SK-N-SH (cell line): Measurements from ENCODE around the gene ZMYND8. TPM values are rescaled to one million over a fixed set of nuclear protein-coding genes. Genes with fewer than 3 reads are reported as not detected.

Source experiments
- CTCF ChIA-PET: fragments of 300-600, 350-600 bp; formaldehyde crosslinking; extraction: SDS; loops from one replicate; lab custom pipeline; 2021; lab: Yijun Ruan, JAX
- POLR2A ChIA-PET: fragments of 350-600 bp; sonication (Branson Sonifier 250); formaldehyde crosslinking; extraction: SDS; loops from one replicate; lab custom pipeline; 2020; ENCODE audit warnings: antibody characterized with exemption, inconsistent platforms; lab: Yijun Ruan, JAX
- DNase-seq: peaks from one replicate; pipeline ENCODE4 v3.0.0; 2012
- H2AFZ ChIP-seq: fragments of 200-600 bp; sonication (generic); 2 replicates; pipeline ENCODE4 v1.8.1; 2016; ENCODE audit warnings: antibody characterized with exemption, mild to moderate bottlenecking, low read depth
- H3F3A ChIP-seq: fragments of 200-600 bp; sonication (generic); replicated peaks from 2 replicates; pipeline ENCODE3; 2016; ENCODE audit warnings: antibody characterized with exemption, mild to moderate bottlenecking; ENCODE audit not compliant: insufficient read depth
- H3K27ac ChIP-seq, 2 experiments: fragments of 200-500 bp in 1 of 2; fragments of 200-600 bp in 1 of 2; sonication (Bioruptor generic) in 1 of 2; sonication (generic), shearing (Covaris generic) in 1 of 2; 2 replicates each; pipeline versions ENCODE4 v1.5.1 to v1.6.1; 2014 to 2016; ENCODE audit warnings: low read depth in 2 of 2, inconsistent platforms in 1 of 2, low read length in 1 of 2, mild to moderate bottlenecking in 1 of 2, mixed read lengths in 1 of 2
- H3K27me3 ChIP-seq: fragments of 200-600 bp; sonication (generic), shearing (Covaris generic); 2 replicates; pipeline ENCODE4 v1.6.1; 2016; ENCODE audit warnings: mixed run types; ENCODE audit not compliant: insufficient read depth
- H3K36me3 ChIP-seq, 2 experiments: fragments of 200-500 bp in 1 of 2; fragments of 200-600 bp in 1 of 2; sonication (Bioruptor generic) in 1 of 2; sonication (generic) in 1 of 2; replicated peaks in 1 of 2; 2 replicates each; pipeline versions ENCODE3 to v1.5.1; 2014 to 2016; ENCODE audit warnings: low read length in 1 of 2, mild to moderate bottlenecking in 1 of 2; ENCODE audit not compliant: insufficient read depth in 2 of 2, control insufficient read depth in 1 of 2
- H3K4me1 ChIP-seq, 2 experiments: fragments of 200-500 bp in 1 of 2; fragments of 200-600 bp in 1 of 2; sonication (Bioruptor generic) in 1 of 2; sonication (generic), shearing (Covaris generic) in 1 of 2; 2 replicates each; pipeline versions ENCODE4 v1.5.1 to v1.6.1; 2014 to 2016; ENCODE audit warnings: low read depth in 1 of 2, low read length in 1 of 2, mixed run types in 1 of 2; ENCODE audit not compliant: insufficient read depth in 2 of 2, control insufficient read depth in 1 of 2
- H3K4me2 ChIP-seq: fragments of 200-600 bp; sonication (generic), shearing (Covaris generic); 2 replicates; pipeline ENCODE4 v1.6.1; 2017; ENCODE audit warnings: mixed run types
- H3K4me3 ChIP-seq, 2 experiments: fragments of 200-500 bp in 1 of 2; fragments of 200-600 bp in 1 of 2; sonication (Bioruptor generic) in 1 of 2; sonication (generic), shearing (Covaris generic) in 1 of 2; 2 replicates each; pipeline versions ENCODE4 v1.5.1 to v1.8.1; 2014 to 2016; ENCODE audit warnings: low read depth in 2 of 2, inconsistent platforms in 1 of 2, low read length in 1 of 2, mild to moderate bottlenecking in 1 of 2, mixed read lengths in 1 of 2, moderate library complexity in 1 of 2
- H3K79me2 ChIP-seq: fragments of 200-600 bp; sonication (generic); 2 replicates; pipeline ENCODE4 v1.8.1; 2017; ENCODE audit warnings: mild to moderate bottlenecking; ENCODE audit not compliant: insufficient read depth
- H3K9ac ChIP-seq: fragments of 200-600 bp; sonication (generic); 2 replicates; pipeline ENCODE4 v1.6.1; 2017; ENCODE audit warnings: mixed run types
- H3K9me2 ChIP-seq: fragments of 200-600 bp; sonication (generic); 2 replicates; pipeline ENCODE4 v1.6.1; 2017; ENCODE audit warnings: mixed run types
- H3K9me3 ChIP-seq: fragments of 200-600 bp; sonication (generic); 2 replicates; pipeline ENCODE4 v1.6.1; 2017; ENCODE audit warnings: mixed run types, mild to moderate bottlenecking, moderate library complexity
- H4K20me1 ChIP-seq: fragments of 200-600 bp; sonication (generic); 2 replicates; pipeline ENCODE4 v1.6.1; 2017; ENCODE audit warnings: mild to moderate bottlenecking, mixed run types; ENCODE audit not compliant: insufficient read depth
- EP300 ChIP-seq, 2 experiments: IDR thresholded peaks; 2 replicates each; pipeline versions ENCODE4 v1.4.0 to v1.6.1; 2012; ENCODE audit warnings: borderline replicate concordance in 1 of 2, low read depth in 1 of 2, low read length in 1 of 2
- FOSL2 ChIP-seq: IDR thresholded peaks from 2 replicates; pipeline ENCODE4 v1.4.0; 2012; ENCODE audit warnings: low read depth, mild to moderate bottlenecking, moderate library complexity, borderline replicate concordance
- GABPA ChIP-seq: IDR thresholded peaks from 2 replicates; pipeline ENCODE4 v1.4.0; 2012; ENCODE audit warnings: low read depth, mild to moderate bottlenecking
- JUND ChIP-seq: IDR thresholded peaks from 2 replicates; pipeline ENCODE4 v1.4.0; 2012
- MXI1 ChIP-seq: IDR thresholded peaks from 2 replicates; pipeline ENCODE4 v1.6.1; 2012; ENCODE audit warnings: mild to moderate bottlenecking, low read depth, low read length, improper control_type of control experiment
- POLR2AphosphoS5 ChIP-seq: IDR thresholded peaks from 2 replicates; pipeline ENCODE4 v1.6.1; 2012; ENCODE audit warnings: low read depth, low read length
- RXRA ChIP-seq: IDR thresholded peaks from 2 replicates; pipeline ENCODE4 v1.4.0; 2012; ENCODE audit warnings: low read depth, mild to moderate bottlenecking, borderline replicate concordance
- SIN3A ChIP-seq: IDR thresholded peaks from 2 replicates; pipeline ENCODE4 v1.6.1; 2012; ENCODE audit warnings: low read depth, mild to moderate bottlenecking, low read length, moderate library complexity, borderline replicate concordance
- TAF1 ChIP-seq: IDR thresholded peaks from 2 replicates; pipeline ENCODE4 v1.6.1; 2012; ENCODE audit warnings: low read depth, mild to moderate bottlenecking, low read length, moderate library complexity, borderline replicate concordance
- YY1 ChIP-seq: IDR thresholded peaks from 2 replicates; pipeline ENCODE4 v1.4.0; 2012; ENCODE audit warnings: low read depth, mild to moderate bottlenecking
- ZBTB33 ChIP-seq: IDR thresholded peaks from 2 replicates; pipeline ENCODE4 v1.4.0; 2012; ENCODE audit warnings: low read depth, borderline replicate concordance
- WGBS: methylation state at CpG from one replicate; pipeline ENCODE4 v1.1.6; 2017; ENCODE audit warnings: low lambda C conversion rate; 5-methylcytosine and 5-hydroxymethylcytosine counted together
- polyA plus RNA-seq, 3 experiments: library from polyadenylated mRNA; depleted of rRNA; stranded (reverse); fragments of >200 nt; gene quantifications; 2 replicates each; pipeline ENCODE4 v1.2.3, GENCODE V29; 2012

Gene ZMYND8
- polyA plus RNA-seq, 1 of the 3 experiments (the other 2 are of a cell fraction) = 25.3 TPM

- no peak overlapping the region for H2AFZ ChIP-seq
- 83% methylated on average over 10 of the region's 15 CpGs for WGBS
Observed at GRCh38 chr20:47370850-47371782, 14.6 kb upstream of the ZMYND8 start.

GRCh38 chr20:47370214-47370613 is 13.7 kb upstream of the ZMYND8 start:
- TF ChIP-seq SIN3A (no peak), TAF1 (no peak), RXRA (no peak), FOSL2 (no peak), ZBTB33 (no peak), GABPA (no peak), POLR2AphosphoS5 (no peak), EP300 (IDR thresholded peaks at IDR 0.05; ENCODE audit: borderline replicate concordance in 1 of 2, low read depth in 1 of 2, low read length in 1 of 2) (no peak), JUND (no peak), MXI1 (no peak)
- WGBS = 98% methylated on average over 10 of the region's 10 CpGs
- H3K9ac ChIP-seq = no peak overlapping the region
- H4K20me1 ChIP-seq = no peaks in the 10 kb centered on the region
- no peaks in the 10 kb centered on the region for H3K27me3 ChIP-seq
- no peaks in the 10 kb centered on the region for H3K9me3 ChIP-seq
- no peaks in the 10 kb centered on the region for H3K79me2 ChIP-seq
- H3K27ac ChIP-seq = no peak overlapping the region
- no peaks in the 10 kb centered on the region for H3K9me2 ChIP-seq
- no peak for DNase-seq
- H3F3A ChIP-seq = peaks cover 4% of the 10 kb centered on the region
- H3K4me1 ChIP-seq = no peaks in the 10 kb centered on the region
- no peak overlapping the region for H3K4me3 ChIP-seq
- H3K4me2 ChIP-seq = no peak overlapping the region
- CTCF ChIA-PET = interaction anchor here (1.4 to 6.8 kb wide), 3 partner anchors 13 to 251 kb away, joined by 3 to 65 read pairs (median 8); no protein-coding TSS in a partner anchor
- POLR2A ChIA-PET = no interaction called here
- no peak overlapping the region for H2AFZ ChIP-seq
- H3K36me3 ChIP-seq = no peaks in the 10 kb centered on the region

More at GRCh38 chr20:47370850-47371782, 14.6 kb upstream of the ZMYND8 start:
- H3K9ac ChIP-seq = no peak overlapping the region
- ChIA-PET CTCF (interaction anchor here (0.5 to 6.8 kb wide), 4 partner anchors 12 to 1576 kb away, joined by 3 to 65 read pairs (median 6); no protein-coding TSS in a partner anchor), POLR2A (no interaction called here)
- no peak for DNase-seq
- no peaks in the 10 kb centered on the region for H3K36me3 ChIP-seq
- TF ChIP-seq YY1 = no peak
- TF ChIP-seq FOSL2 = peak; percentile 25; the same call in 1 of the 2 replicates
- no peaks in the 10 kb centered on the region for H3K79me2 ChIP-seq
- no peaks in the 10 kb centered on the region for H3K9me3 ChIP-seq
- H3K27ac ChIP-seq = no peak overlapping the region
- peaks cover 4% of the 10 kb centered on the region for H3F3A ChIP-seq
- H4K20me1 ChIP-seq = no peaks in the 10 kb centered on the region
- no peak overlapping the region for H3K4me3 ChIP-seq
- no peaks in the 10 kb centered on the region for H3K4me1 ChIP-seq
- H3K9me2 ChIP-seq = no peaks in the 10 kb centered on the region
- H3K4me2 ChIP-seq = no peak overlapping the region
- H3K27me3 ChIP-seq = no peaks in the 10 kb centered on the region
